ENCODE measurements around the gene CNTNAP2.
A peak's percentile ranks its signal among the peaks of the same experiment; 100 is the strongest.
"Not testable (repeated sequence)": the region's sequence is repeated elsewhere in the genome, so short reads cannot be mapped to it uniquely, and the experiment has no call there.

The CNTNAP2 gene

GRCh38 chr7:148434181-148434757, 2317.7 kb downstream of the CNTNAP2 start:
- no peak for DNase-seq (ENCODE audit: low read depth in 1 of 2, low spot score in 1 of 2)
- in situ Hi-C loops (cut with HindIII; ENCODE audit: low pct_unique_long_range_greater_than_20kb, low sequenced_read_pairs), result no loop called here
- no peak for TF ChIP-seq JUND (IDR thresholded peaks at IDR 0.05; ENCODE audit: low read depth)

- no peak for TF ChIP-seq JUND (IDR thresholded peaks at IDR 0.05; ENCODE audit: low read depth)
Measured at GRCh38 chr7:148434887-148435286, 2318.3 kb downstream of the CNTNAP2 start.

GRCh38 chr7:148435715-148436114, 2319.1 kb downstream of the CNTNAP2 start:
- in situ Hi-C loops (cut with HindIII; ENCODE audit: low pct_unique_long_range_greater_than_20kb, low sequenced_read_pairs), result no loop called here
- no peak for TF ChIP-seq JUND (IDR thresholded peaks at IDR 0.05; ENCODE audit: low read depth)
- DNase-seq (ENCODE audit: low read depth in 1 of 2, low spot score in 1 of 2), result no peak

More at GRCh38 chr7:148434887-148435286, 2318.3 kb downstream of the CNTNAP2 start:
- no peak for DNase-seq (ENCODE audit: low read depth in 1 of 2, low spot score in 1 of 2)
- in situ Hi-C loops (cut with HindIII; ENCODE audit: low pct_unique_long_range_greater_than_20kb, low sequenced_read_pairs), result no loop called here

GRCh38 chr7:148436135-148436534, 2319.5 kb downstream of the CNTNAP2 start:
- no peak for DNase-seq (ENCODE audit: low read depth in 1 of 2, low spot score in 1 of 2)
- in situ Hi-C loops (cut with HindIII; ENCODE audit: low pct_unique_long_range_greater_than_20kb, low sequenced_read_pairs), result no loop called here
- no peak for TF ChIP-seq JUND (IDR thresholded peaks at IDR 0.05; ENCODE audit: low read depth)

- DNase-seq (ENCODE audit: low read depth in 1 of 2, low spot score in 1 of 2), result peak in 1 of 2 experiments; percentile 2
- in situ Hi-C loops (cut with HindIII; ENCODE audit: low pct_unique_long_range_greater_than_20kb, low sequenced_read_pairs), result no loop called here
- no peak for TF ChIP-seq JUND (IDR thresholded peaks at IDR 0.05; ENCODE audit: low read depth)
Measured at GRCh38 chr7:148436571-148436970, 2320.0 kb downstream of the CNTNAP2 start.

- TF ChIP-seq JUND (IDR thresholded peaks at IDR 0.05; ENCODE audit: low read depth), result no peak
- in situ Hi-C loops (cut with HindIII; ENCODE audit: low pct_unique_long_range_greater_than_20kb, low sequenced_read_pairs), result no loop called here
- DNase-seq (ENCODE audit: low read depth in 1 of 2, low spot score in 1 of 2), result no peak
Measured at GRCh38 chr7:148437043-148437442, 2320.4 kb downstream of the CNTNAP2 start.

GRCh38 chr7:148442141-148442655, 2325.6 kb downstream of the CNTNAP2 start:
- no peak for DNase-seq (ENCODE audit: low read depth in 1 of 2, low spot score in 1 of 2)
- in situ Hi-C loops (cut with HindIII; ENCODE audit: low pct_unique_long_range_greater_than_20kb, low sequenced_read_pairs), result no loop called here
- no peak for TF ChIP-seq JUND (IDR thresholded peaks at IDR 0.05; ENCODE audit: low read depth)

- in situ Hi-C loops (cut with HindIII; ENCODE audit: low pct_unique_long_range_greater_than_20kb, low sequenced_read_pairs), result no loop called here
- no peak for TF ChIP-seq JUND (IDR thresholded peaks at IDR 0.05; ENCODE audit: low read depth)
- DNase-seq (ENCODE audit: low read depth in 1 of 2, low spot score in 1 of 2), result no peak
Measured at GRCh38 chr7:148442933-148443332, 2326.3 kb downstream of the CNTNAP2 start.

- no peak for DNase-seq (ENCODE audit: low read depth in 1 of 2, low spot score in 1 of 2)
- TF ChIP-seq JUND (IDR thresholded peaks at IDR 0.05; ENCODE audit: low read depth), result no peak
- in situ Hi-C loops (cut with HindIII; ENCODE audit: low pct_unique_long_range_greater_than_20kb, low sequenced_read_pairs), result no loop called here
Measured at GRCh38 chr7:148445260-148446044, 2328.9 kb downstream of the CNTNAP2 start.

- in situ Hi-C loops (cut with HindIII; ENCODE audit: low pct_unique_long_range_greater_than_20kb, low sequenced_read_pairs), result no loop called here
- DNase-seq (ENCODE audit: low read depth in 1 of 2, low spot score in 1 of 2), result no peak
- TF ChIP-seq JUND (IDR thresholded peaks at IDR 0.05; ENCODE audit: low read depth), result no peak
Measured at GRCh38 chr7:148447221-148447849, 2330.7 kb downstream of the CNTNAP2 start.

GRCh38 chr7:148451526-148451925, 2334.9 kb downstream of the CNTNAP2 start:
- DNase-seq (ENCODE audit: low read depth in 1 of 2, low spot score in 1 of 2); in situ Hi-C loops (cut with HindIII; ENCODE audit: low pct_unique_long_range_greater_than_20kb, low sequenced_read_pairs): not testable (repeated sequence)

GRCh38 chr7:148456351-148456750, 2339.8 kb downstream of the CNTNAP2 start:
- TF ChIP-seq JUND (IDR thresholded peaks at IDR 0.05; ENCODE audit: low read depth), result no peak
- no peak for DNase-seq (ENCODE audit: low read depth in 1 of 2, low spot score in 1 of 2)
- in situ Hi-C loops (cut with HindIII; ENCODE audit: low pct_unique_long_range_greater_than_20kb, low sequenced_read_pairs), result no loop called here

Measured in T47D (cell line).